Cardiac septum (tissue), 1 donor: Measurements from ENCODE around the gene ABCF3. TPM values are rescaled to one million over a fixed set of nuclear protein-coding genes. Genes with fewer than 3 reads are reported as not detected.

ENCODE experiments used
- DNase-seq: peaks from one replicate; pipeline ENCODE4 v3.0.0-alpha.2; 2020; ENCODE audit warnings: low spot score
- intact Hi-C: fragments of 100-400 bp; cut with DNase I; formaldehyde crosslinking; loops from one replicate; pipeline ENCODE4 v1.14.0; 2022
- total RNA-seq: library from RNA; stranded (reverse); fragmentation: NEBNext Ultra II Directional; extraction: Animal tissue kit (Norgen Biotek cat#: 25700); gene quantifications from one replicate; pipeline ENCODE4 v1.2.1, GENCODE V29; 2021
- donor health status: DM: no; HTN: no; CAD: no.

The ABCF3 gene
- total RNA-seq, 1 donor from 2014 or later = 61.5 TPM

DNA sequence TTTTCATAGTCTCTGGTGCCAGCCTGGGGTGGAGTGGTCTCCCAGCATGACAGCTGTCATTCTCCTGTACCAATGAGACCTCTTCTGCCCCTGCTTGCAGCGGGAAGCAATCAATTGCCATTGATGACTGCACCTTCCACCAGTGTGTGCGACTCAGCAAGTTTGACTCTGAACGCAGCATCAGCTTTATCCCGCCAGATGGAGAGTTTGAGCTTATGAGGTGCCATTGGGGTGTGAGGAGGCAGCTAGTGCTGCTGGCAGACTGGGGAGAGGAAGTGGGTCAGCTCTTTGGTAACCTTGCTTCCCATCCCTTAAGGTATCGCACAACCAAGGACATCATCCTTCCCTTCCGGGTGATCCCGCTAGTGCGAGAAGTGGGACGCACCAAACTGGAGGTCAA lies 4.4 kb upstream of the ABCF3 start:
- intact Hi-C loops = no loop called here
- no peak for DNase-seq

DNA sequence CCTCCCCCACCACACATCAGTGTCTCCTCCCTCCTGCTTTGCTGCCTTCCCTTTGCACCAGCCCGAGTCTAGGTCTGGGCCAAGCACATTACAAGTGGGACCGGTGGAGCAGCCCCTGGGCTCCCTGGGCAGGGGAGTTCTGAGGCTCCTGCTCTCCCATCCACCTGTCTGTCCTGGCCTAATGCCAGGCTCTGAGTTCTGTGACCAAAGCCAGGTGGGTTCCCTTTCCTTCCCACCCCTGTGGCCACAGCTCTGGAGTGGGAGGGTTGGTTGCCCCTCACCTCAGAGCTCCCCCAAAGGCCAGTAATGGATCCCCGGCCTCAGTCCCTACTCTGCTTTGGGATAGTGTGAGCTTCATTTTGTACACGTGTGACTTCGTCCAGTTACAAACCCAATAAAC lies 2.3 kb upstream of the ABCF3 start:
- intact Hi-C loops = no loop called here
- no peak for DNase-seq

DNA sequence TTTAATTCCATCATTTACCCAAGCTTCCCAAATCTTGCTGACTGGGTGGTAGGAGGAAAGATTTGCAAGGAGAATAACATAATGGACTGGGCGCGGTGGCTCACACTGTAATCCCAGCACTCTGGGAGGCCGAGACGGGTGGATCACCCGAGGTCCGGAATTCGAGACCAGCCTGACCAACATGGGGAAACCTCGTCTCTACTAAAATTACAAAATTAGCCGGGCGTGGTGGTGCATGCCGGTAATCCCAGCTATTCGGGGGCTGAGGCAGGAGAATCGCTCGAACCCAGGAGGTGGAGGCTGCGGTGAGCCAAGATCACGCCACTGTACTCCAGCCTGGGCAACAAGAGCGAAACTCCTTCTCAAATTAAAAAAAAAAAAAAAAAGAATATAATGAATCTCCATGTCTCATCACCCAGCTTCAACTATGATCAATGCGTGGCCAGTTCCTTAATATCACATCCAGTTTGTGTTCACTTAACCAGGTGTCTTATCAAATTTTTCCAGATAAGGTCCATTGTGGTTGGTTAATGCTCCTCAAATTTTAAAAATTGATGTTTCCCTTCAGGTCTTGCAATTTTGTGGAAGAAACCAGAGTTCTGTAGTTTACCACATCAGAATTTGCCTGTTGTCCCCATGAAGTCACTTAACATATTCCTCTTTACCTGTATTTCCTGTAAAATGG lies 1.3 kb upstream of the ABCF3 start:
- no peak for DNase-seq
- intact Hi-C loops = loop anchor here (1.0 to 5.0 kb wide), 2 partner anchors 10 to 113 kb away; partner anchors contain the start of genes AP2M1 and PSMD2

DNA sequence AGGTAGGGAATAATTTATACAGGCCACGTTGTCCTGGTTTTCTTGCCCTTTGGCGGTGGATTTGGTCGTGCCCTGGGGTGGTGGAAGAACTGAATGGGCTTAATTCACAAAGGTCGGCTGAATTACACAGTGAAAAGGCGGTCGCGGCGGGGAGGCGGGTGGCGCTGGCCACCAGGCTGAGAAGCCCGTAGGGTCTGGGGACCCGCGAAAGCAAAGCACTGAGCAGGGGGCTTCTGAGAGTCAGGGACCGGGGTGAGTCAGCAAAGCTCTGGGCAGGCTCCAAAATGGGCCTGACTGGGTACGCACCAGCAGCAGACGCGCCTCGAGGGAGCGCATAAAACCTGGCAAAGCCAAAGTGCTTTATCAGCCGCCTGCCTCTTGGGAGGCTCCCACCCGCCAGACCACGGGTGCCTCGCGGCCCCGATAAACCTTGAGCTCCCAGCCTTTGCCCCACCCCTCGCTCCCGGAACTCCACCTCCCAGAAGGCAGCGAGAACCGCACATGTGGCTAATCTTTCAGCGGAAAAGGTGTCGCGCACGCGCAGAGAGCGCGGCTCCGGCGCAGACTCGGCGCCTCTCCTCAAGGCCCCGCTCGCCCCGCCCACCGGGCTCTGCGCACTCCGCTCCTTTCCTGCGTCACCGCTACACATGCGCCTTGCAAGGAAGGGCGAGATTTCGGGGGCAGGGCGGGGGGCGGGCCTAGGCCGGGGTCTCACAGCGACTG lies 377 bp upstream of the ABCF3 start:
- peak; percentile 100 for DNase-seq
- intact Hi-C loops = loop anchor here (1.0 to 5.0 kb wide), 5 partner anchors 11 to 169 kb away; partner anchors contain the start of genes ABCC5, ALG3, AP2M1 and EEF1AKMT4

DNA sequence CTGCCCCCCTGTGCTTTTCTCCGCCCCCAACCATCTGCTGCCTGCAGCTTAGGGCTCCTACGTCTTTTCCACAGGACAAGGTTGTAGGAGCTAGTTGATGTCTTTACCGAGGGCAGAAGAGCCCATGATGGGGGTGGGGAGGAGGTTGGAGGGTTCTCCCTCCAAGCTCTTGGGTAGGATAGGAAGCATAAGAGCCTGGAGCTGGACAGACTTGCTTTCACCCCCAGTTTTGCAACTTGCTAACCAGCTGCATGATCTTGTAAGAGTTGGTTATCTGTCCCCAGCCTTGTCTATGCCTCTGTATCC lies 856 bp downstream of the ABCF3 start:
- no peak for DNase-seq
- intact Hi-C loops = loop anchor here (1.0 to 5.0 kb wide), 4 partner anchors 53 to 170 kb away; partner anchors contain the start of genes ABCC5, ALG3, EEF1AKMT4 and PSMD2

DNA sequence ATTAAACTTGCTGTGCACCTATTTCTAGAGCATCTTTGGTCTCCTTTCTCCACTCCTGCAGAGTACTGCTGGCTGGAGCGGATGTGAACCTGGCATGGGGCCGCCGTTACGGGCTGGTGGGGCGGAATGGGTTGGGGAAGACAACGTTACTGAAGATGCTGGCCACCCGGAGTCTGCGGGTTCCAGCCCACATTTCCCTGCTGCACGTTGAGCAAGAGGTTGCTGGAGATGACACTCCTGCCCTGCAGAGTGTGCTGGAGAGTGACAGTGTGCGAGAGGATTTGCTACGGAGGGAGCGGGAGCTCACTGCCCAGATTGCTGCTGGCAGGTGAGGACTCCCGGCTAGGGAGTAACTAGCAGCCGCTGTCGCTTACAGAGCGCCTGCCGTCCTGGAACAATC lies 2.1 kb downstream of the ABCF3 start:
- DNase-seq = no peak
- intact Hi-C loops = loop anchor here (5.0 kb wide), 1 partner anchor 109 kb away; the partner anchor contains the start of gene PSMD2

DNA sequence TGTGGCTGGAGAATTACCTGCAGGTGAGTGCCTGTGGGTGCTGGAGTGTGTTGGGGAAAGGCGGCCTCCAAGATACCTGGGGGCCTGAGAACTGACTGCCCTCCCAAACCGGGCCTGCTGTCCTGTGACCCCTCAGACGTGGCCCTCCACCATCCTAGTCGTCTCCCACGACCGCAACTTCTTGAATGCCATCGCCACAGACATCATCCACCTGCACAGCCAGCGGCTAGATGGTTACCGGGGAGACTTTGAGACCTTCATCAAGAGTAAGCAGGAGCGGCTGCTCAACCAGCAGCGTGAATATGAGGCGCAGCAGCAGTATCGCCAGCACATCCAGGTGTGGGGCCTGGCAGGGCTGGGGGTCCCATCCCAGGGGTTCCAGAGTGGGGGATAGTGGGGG lies 3.4 kb downstream of the ABCF3 start:
- intact Hi-C loops = loop anchor here (5.0 kb wide), 1 partner anchor 108 kb away; the partner anchor contains the start of gene PSMD2
- DNase-seq = no peak

DNA sequence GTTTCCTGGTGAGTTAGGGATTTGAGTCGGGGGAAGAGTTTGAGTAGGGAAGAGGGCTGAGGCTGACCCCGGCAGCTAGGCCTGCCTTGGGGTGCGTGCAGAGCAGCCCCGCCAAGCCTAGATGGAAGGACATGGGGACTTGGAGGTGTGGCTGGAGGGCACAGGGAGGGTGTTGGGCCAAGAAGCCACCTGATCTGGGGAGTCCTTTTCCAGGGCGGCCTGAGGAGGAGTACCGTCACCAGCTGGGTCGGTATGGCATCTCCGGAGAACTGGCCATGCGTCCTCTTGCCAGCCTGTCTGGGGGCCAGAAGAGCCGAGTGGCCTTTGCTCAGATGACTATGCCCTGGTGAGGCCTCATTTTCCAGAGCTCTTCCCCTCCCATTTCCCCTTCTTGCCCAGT lies 6.9 kb downstream of the ABCF3 start:
- no peak for DNase-seq
- intact Hi-C loops = no loop called here

DNA sequence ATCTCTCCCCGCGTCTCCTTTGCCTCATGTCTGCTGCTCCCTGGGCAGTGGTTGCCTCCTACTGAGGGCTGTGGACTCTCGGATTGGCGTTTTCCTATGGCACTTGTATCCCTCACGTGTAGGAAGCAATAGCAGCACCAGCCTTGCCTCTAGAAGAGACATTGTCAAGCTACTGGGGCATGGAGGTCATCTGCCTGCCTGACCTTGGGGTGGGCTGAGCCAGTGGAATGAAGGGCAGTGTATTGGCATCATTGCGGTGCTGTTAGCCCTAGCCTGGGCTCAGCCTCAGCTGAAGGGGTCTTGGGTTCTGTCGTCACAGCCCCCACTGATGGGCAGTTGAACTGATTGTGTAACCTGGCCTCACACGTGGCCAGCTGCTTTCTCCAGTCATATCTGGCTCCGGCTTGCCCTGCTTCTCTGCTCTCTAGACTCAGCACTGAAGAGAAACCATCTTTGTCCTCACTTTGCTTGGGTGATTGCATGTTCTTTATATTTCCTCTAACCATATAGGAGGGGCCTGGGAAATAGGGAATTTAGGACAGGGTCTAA lies 8.1 kb downstream of the ABCF3 start:
- intact Hi-C loops = no loop called here
- DNase-seq = no peak

DNA sequence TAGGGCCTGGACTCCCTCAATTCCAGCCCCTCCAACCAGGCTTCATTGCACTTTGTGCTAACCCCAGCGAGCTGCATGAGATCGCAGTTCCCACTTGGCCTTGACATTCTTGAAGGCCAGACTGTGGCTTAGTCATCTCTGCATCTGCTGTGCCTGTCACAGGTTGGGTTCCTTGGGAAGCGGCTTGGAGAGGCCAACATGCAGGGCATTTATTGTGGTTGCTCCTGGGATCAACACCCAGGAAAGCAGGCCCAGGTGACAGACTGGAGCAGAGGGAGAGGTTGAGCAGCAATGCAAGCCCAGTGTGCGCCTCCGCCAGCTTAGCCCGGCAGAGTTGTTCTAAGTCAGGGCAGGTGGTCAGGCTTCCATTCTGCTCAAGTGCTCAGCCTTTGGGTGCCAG lies 10.5 kb downstream of the ABCF3 start:
- no peak for DNase-seq
- intact Hi-C loops = no loop called here

DNA sequence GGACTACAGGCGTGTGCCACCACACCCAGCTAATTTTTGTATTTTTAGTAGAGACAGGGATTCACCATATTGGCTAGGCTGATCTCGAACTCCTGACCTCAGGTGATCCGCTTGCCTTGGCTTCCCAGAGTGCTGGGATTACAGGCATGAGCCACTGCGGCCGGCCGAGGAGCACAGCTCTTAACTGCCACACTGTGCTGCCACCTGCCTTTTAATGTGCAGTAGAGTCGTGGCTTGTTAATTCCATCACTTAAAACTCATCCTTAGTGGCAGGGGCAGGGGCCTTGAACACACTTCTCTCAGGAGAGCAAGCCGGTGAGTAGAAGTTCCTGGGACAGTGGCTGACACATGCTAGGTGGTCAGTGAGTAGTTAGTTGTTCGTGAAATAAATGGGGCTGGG lies 12.5 kb downstream of the ABCF3 start:
- intact Hi-C loops = no loop called here
- no peak for DNase-seq

DNA sequence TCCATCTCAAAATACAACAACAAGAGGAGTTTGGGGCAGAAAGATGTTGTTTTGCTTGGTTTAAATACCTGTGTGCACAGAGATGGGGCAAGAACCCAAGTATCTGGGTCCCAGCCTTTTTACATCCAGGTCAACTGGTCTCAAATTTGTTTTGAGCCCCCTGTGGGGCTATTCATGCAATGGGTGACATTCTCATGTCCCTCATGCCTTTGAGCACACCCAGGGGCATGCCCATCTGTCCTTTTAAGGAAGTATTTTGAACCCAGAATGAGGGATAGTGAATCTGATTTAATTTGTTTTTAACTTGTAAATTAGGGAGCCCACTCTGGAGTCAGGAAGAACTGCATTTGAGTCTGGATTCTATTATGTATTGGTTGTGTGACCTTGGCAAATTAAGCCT lies 14.8 kb downstream of the ABCF3 start:
- intact Hi-C loops = no loop called here
- DNase-seq = no peak

DNA sequence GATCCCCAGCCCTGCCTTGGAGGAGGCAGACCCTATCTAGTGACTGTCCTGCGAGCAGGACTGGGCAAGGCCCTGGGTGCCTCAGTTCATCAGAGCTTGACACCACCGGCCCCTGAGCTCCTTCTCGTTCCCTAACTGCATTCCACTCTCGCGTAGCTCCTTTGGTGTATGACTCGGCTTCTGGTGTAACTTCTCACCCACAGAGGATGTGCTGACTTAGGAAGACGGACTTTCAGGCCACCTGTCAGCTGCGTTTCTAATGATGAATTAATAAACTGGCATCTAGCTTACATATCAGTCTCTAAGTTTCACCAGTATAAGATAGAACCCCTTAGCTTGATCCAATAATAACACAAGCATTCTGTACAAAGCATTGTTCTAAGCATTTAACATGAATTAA lies 17.5 kb downstream of the ABCF3 start:
- intact Hi-C loops = no loop called here
- no peak for DNase-seq

DNA sequence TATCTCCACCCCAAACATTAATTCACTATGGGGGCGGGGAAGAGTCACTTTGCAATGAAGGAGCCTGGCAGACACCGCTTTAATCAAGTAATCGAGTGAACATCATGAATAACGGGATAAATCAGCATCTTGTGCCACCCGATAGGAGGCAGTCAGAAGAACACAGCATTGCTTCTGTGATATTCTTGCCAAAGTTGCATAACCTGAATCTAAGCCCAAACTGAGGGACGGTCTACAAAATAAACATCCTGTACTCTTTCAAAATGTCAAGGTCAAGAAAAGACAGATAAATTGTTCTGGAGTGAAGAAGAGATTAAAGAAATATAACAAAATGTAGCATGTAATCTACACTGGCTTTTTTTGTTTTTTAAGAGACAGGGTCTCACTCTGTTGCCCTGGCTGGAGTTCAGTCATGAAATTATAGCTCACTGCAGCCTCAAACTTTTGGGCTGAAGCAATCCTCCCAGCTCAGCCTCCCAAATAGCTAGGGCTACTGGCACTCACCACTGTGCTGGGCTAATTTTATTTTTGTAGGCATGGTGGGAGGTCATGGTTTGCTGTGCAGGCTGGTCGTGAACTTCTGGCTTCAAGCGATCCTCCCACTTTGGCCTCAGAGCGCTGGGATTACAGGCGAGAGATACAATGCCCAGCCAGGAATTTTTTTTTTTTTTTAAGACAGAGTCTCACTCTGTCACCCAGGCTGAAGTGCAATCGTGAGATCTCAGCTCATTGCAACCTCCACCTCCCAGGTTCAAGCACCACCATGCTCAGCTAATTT lies 23.3 kb downstream of the ABCF3 start:
- DNase-seq = no peak
- intact Hi-C loops = no loop called here

DNA sequence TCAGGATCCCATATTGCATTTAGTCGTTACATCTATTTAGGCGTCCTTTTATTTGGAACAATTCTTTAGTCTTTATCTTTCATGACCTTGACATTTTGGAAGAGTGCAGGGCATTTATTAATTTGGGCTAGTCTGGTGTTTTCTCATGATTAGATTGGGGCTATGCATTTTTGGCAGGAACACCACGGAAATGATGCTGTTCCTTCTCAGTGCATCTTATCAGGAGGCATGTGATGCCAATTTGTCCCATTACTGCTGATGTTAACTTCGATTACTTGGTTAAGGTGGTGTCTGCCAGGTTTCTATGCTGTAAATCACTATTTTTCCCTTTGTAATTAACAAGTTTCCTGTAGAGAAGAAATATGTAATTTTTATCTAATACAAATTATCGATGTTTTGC lies 25.3 kb downstream of the ABCF3 start:
- intact Hi-C loops = no loop called here
- DNase-seq = no peak

DNA sequence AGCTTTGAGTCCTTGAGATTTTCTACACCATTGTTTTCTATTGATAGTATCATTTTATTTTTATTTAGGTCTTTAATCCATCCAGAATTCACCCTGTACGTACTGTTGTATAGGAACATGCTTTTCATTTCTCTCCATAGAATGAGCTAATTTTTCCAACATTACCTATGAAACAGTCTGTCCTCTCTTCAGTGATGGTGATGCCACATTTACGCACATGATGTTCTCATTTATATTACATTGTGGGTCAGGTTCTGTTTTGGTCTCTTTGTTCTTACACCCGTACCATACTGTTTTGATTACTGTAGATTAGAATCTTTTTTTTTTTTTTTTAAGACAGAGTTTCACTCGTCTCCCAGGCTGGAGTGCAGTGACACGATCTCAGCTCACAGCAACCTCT lies 25.7 kb downstream of the ABCF3 start:
- intact Hi-C loops = no loop called here
- DNase-seq = no peak

DNA sequence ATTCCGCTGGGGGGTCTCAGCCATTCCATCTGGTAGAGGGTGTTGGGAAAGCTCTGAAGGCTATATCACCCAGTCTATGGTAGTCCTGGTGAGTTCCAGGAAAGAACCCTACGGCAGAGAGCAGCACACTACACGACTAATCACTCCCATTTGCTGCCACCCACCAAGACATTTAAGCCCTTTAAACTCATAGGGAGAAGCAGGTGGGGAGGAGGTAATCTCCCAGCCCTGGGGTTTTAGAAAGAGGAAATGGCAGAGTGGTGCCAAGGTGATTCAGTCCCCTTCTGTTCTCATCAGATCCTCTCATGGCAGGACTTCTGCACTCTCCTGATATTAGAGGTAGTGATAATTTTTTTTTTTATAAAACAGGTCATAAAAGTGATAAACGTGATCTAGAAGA lies 32.8 kb downstream of the ABCF3 start:
- DNase-seq = no peak
- intact Hi-C loops = no loop called here

DNA sequence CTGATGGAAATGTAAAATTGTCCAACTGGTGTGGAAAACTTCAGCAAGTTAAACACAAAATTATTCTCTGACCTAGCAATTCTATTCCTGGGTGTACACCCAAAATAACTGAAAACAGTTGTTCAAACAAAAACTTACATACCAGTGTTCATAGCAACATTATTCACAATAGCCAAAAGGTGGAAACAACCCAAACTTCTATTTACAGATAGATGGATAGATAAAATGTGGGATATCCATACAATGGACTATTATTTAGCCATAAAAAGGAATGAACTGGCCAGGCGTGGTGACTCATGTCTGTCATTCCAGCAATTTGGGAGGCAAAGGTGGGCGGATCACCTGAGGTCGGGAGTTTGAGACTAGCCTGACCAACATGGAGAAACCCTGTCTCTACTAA lies 36.5 kb downstream of the ABCF3 start:
- DNase-seq = no peak
- intact Hi-C loops = no loop called here

DNA sequence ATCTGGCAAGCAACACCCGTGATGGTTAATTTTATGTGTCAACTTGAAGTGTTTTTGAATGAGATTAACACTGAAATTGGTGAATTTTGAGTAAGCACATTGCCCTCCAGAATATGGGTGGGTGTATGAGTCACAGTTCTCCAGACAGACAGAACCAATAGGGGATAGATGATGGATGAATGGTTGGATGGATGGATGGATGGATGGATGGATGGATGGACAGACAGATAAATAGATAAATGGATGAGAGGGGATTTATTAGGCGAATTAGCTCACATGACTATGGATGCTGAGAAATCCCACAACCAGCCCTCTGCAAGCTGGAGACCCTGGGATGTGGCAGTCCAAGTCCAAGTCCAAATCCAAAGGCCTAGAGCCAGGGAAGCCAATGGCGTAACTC lies 37.9 kb downstream of the ABCF3 start:
- no peak for DNase-seq
- intact Hi-C loops = no loop called here

DNA sequence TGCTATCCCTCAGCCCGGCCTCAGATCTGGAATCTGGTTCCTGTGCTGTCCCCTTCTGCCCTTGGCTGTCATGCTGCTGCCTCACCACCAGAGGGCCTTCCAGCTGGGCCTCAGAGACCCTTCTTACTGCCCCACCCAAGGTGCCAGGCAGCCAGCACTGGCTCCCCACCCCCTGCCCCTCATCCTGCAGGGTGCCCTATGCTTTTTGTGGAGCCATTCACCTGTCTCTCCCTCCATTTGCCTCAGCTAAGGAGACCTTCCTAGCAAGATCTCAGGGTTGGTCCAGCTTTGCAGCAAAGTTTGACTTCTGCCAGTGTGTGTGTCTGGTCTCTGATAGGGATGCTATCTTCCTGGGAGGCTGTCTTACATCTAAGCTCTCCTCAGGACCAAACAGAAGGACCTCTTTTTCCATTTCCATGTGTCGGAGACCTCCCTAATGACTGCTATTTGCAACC lies 41.5 kb downstream of the ABCF3 start:
- intact Hi-C loops = no loop called here
- no peak for DNase-seq
